Tibial nerve (tissue), 4 donors: ENCODE results near the gene SSBP2. TPM values are rescaled to one million over a fixed set of nuclear protein-coding genes. Genes with fewer than 3 reads are reported as not detected.

Experiments
- DNase-seq, 2 donors: peaks; one replicate each; pipeline ENCODE4 v3.0.0-alpha.2; 2019; ENCODE audit warnings: low spot score in 2 of 2
- H3K27ac ChIP-seq, 4 donors: fragments of 200-600 bp; sonication (generic) in 3 of 4; one replicate each; pipeline ENCODE4 v1.5.1; 2017 to 2019; ENCODE audit warnings: mild to moderate bottlenecking in 1 of 4
- H3K27me3 ChIP-seq, 2 donors: fragments of 200-600 bp; sonication (generic) in 1 of 2; one replicate each; pipeline versions ENCODE4 v1.5.1 to v1.6.0; 2017 to 2019
- H3K36me3 ChIP-seq, 3 donors: fragments of 200-600 bp; sonication (generic); one replicate each; pipeline ENCODE4 v1.5.1; 2018 to 2019
- H3K4me1 ChIP-seq, 4 donors: fragments of 200-600 bp; sonication (generic) in 3 of 4; one replicate each; pipeline ENCODE4 v1.5.1; 2017 to 2019
- H3K4me3 ChIP-seq, 4 donors: fragments of 200-600 bp; sonication (generic) in 3 of 4; one replicate each; pipeline ENCODE4 v1.5.1; 2017 to 2019; ENCODE audit warnings: mild to moderate bottlenecking in 1 of 4, moderate library complexity in 1 of 4
- H3K9me3 ChIP-seq, 4 donors: fragments of 200-600 bp; sonication (generic) in 3 of 4; one replicate each; pipeline ENCODE4 v1.5.1; 2017 to 2019
- EP300 ChIP-seq, 2 donors: sonication (generic); formaldehyde crosslinking; IDR thresholded peaks; one replicate each; pipeline ENCODE4 v1.6.1; 2017; ENCODE audit warnings: antibody characterized with exemption in 2 of 2, mild to moderate bottlenecking in 1 of 2
- POLR2A ChIP-seq, 2 donors: fragments of 450-650 bp; IDR thresholded peaks; one replicate each; pipeline ENCODE4 v1.6.1; 2017; ENCODE audit warnings: antibody characterized with exemption in 2 of 2, mild to moderate bottlenecking in 2 of 2, moderate library complexity in 2 of 2
- WGBS, 2 donors: methylation state at CpG; one replicate each; pipeline ENCODE4 v1.1.5; 2018; 5-methylcytosine and 5-hydroxymethylcytosine counted together
- total RNA-seq, 4 donors: library from RNA; depleted of rRNA; stranded (reverse); fragments of >200 nt; gene quantifications; one replicate each; pipeline ENCODE4 v1.1.0, GENCODE V29; 2016
- TF ChIP-seq, protein P1 (sequence below), 5 experiments: fragments of 200-600 bp in 3 of 5; fragments of 450-650 bp in 2 of 5; sonication (generic) in 3 of 5; IDR thresholded peaks; one replicate each; pipeline ENCODE4 v1.5.1; 2016 to 2019; ENCODE audit warnings: antibody characterized with exemption in 5 of 5, mild to moderate bottlenecking in 3 of 5, moderate library complexity in 2 of 5

Gene SSBP2
- total RNA-seq, 4 donors from 2014 or later = 62.6 to 95.1 (median 77.5) TPM

GRCh38 chr5:81749192-81749560 is 1.7 kb downstream of the SSBP2 start:
- Histone ChIP-seq H3K4me3 (peak overlapping the region; percentile 40 to 99 (median 84)), H3K36me3 (no peaks in the 10 kb centered on the region), H3K4me1 (peaks cover 0 to 70% (median 11%) of the 10 kb centered on the region in 4 donors), H3K27me3 (no peaks in the 10 kb centered on the region), H3K27ac (peak overlapping the region; percentile 86 to 97 (median 89)), H3K9me3 (no peaks in the 10 kb centered on the region)
- no peak for DNase-seq
- TF ChIP-seq, protein P1, sequence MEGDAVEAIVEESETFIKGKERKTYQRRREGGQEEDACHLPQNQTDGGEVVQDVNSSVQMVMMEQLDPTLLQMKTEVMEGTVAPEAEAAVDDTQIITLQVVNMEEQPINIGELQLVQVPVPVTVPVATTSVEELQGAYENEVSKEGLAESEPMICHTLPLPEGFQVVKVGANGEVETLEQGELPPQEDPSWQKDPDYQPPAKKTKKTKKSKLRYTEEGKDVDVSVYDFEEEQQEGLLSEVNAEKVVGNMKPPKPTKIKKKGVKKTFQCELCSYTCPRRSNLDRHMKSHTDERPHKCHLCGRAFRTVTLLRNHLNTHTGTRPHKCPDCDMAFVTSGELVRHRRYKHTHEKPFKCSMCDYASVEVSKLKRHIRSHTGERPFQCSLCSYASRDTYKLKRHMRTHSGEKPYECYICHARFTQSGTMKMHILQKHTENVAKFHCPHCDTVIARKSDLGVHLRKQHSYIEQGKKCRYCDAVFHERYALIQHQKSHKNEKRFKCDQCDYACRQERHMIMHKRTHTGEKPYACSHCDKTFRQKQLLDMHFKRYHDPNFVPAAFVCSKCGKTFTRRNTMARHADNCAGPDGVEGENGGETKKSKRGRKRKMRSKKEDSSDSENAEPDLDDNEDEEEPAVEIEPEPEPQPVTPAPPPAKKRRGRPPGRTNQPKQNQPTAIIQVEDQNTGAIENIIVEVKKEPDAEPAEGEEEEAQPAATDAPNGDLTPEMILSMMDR (IDR thresholded peaks at IDR 0.05) = no peak
- TF ChIP-seq EP300 (IDR thresholded peaks at IDR 0.05) = peak in 1 of 2 donors; percentile 55
- no peak for TF ChIP-seq POLR2A (IDR thresholded peaks at IDR 0.05)
- 5 to 7% methylated on average over 6 of the region's 6 CpGs for WGBS, 2 donors

- Histone ChIP-seq H3K4me3 (peak overlapping the region in 1 of 4 donors; percentile 99), H3K27ac (peak overlapping the region in 3 of 4 donors; percentile 86 to 97 (median 90)), H3K36me3 (no peaks in the 10 kb centered on the region), H3K9me3 (no peaks in the 10 kb centered on the region), H3K27me3 (no peaks in the 10 kb centered on the region), H3K4me1 (peaks cover 0 to 68% (median 11%) of the 10 kb centered on the region in 4 donors)
- no peak for TF ChIP-seq POLR2A (IDR thresholded peaks at IDR 0.05)
- no peak for TF ChIP-seq EP300 (IDR thresholded peaks at IDR 0.05)
- TF ChIP-seq, protein P1 (IDR thresholded peaks at IDR 0.05) = no peak
- no peak for DNase-seq
- WGBS, 2 donors = 41 to 42% methylated on average over 3 of the region's 3 CpGs
Measured at GRCh38 chr5:81748556-81748955, 2.3 kb downstream of the SSBP2 start.

- H3K9me3 ChIP-seq = no peaks in the 10 kb centered on the region
- 41 to 42% methylated on average over 2 of the region's 2 CpGs for WGBS, 2 donors
- H3K27ac ChIP-seq = no peak overlapping the region
- DNase-seq = no peak
- peaks cover 0 to 61% (median 11%) of the 10 kb centered on the region in 4 donors for H3K4me1 ChIP-seq
- no peak for TF ChIP-seq EP300 (IDR thresholded peaks at IDR 0.05)
- TF ChIP-seq, protein P1 (IDR thresholded peaks at IDR 0.05) = no peak
- TF ChIP-seq POLR2A (IDR thresholded peaks at IDR 0.05) = no peak
- H3K4me3 ChIP-seq = no peak overlapping the region
- no peaks in the 10 kb centered on the region for H3K36me3 ChIP-seq
- no peaks in the 10 kb centered on the region for H3K27me3 ChIP-seq
Measured at GRCh38 chr5:81747030-81747429, 3.9 kb downstream of the SSBP2 start.

DNA sequence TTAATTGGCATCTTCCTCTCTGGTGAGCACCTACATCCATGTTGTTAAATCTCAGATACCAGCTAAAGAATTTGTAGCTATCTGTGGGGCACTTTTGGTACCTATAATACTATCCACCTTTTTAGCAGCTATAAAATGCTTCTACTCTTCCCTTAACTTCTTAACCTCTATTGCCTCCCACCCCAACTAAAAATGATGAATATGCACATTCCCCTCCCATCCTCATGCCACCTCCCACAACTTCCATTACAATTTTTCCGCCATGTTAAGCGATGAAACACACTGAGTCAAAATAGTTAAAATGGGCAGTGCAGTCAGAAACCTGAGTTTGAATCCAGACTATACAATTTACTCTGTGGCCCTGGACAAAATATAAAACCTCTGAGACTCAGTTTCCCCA is 10.1 kb downstream of the SSBP2 start:
- 95 to 100% methylated on average over 2 of the region's 2 CpGs for WGBS, 2 donors
- Histone ChIP-seq H3K27ac (no peak overlapping the region), H3K4me3 (no peak overlapping the region), H3K9me3 (no peaks in the 10 kb centered on the region), H3K27me3 (no peaks in the 10 kb centered on the region), H3K4me1 (peaks cover 0 to 19% (median 0%) of the 10 kb centered on the region in 4 donors), H3K36me3 (no peaks in the 10 kb centered on the region)
- TF ChIP-seq, protein P1 (IDR thresholded peaks at IDR 0.05) = no peak
- TF ChIP-seq EP300 (IDR thresholded peaks at IDR 0.05) = no peak
- DNase-seq = no peak

- H3K9me3 ChIP-seq = no peaks in the 10 kb centered on the region
- 79 to 86% methylated on average over 2 of the region's 2 CpGs for WGBS, 2 donors
- DNase-seq = no peak
- no peaks in the 10 kb centered on the region for H3K36me3 ChIP-seq
- H3K27ac ChIP-seq = no peak overlapping the region
- TF ChIP-seq EP300 (IDR thresholded peaks at IDR 0.05) = no peak
- TF ChIP-seq, protein P1 (IDR thresholded peaks at IDR 0.05) = no peak
- no peak for TF ChIP-seq POLR2A (IDR thresholded peaks at IDR 0.05)
- H3K27me3 ChIP-seq = no peaks in the 10 kb centered on the region
- no peak overlapping the region for H3K4me3 ChIP-seq
- peaks cover 0 to 7% (median 0%) of the 10 kb centered on the region in 4 donors for H3K4me1 ChIP-seq
Measured at GRCh38 chr5:81739291-81739690, 11.6 kb downstream of the SSBP2 start.
